Measurements from ENCODE around the gene GPS2.

GRCh38 chr17:7321466-7321865 is 6.3 kb upstream of the GPS2 start:
- TF ChIP-seq CTCF (IDR thresholded peaks at IDR 0.05) (no peak), POLR2A (IDR thresholded peaks at IDR 0.05) (no peak)
